CD8-positive, alpha-beta memory T cell (primary cell): ENCODE measurements around the gene MAMDC2. TPM values are rescaled to one million over a fixed set of nuclear protein-coding genes. Genes with fewer than 3 reads are reported as not detected.
"Not testable (repeated sequence)": the region's sequence is repeated elsewhere in the genome, so short reads cannot be mapped to it uniquely, and the experiment has no call there.

Experiments
- CTCF ChIA-PET: fragments of 350-600 bp; sonication (Branson Sonifier 250); formaldehyde crosslinking; loops from one replicate; lab custom pipeline; 2021; ENCODE audit warnings: antibody characterized with exemption; lab: Charles Lee
- POLR2A ChIA-PET: fragments of 350-600 bp; sonication (Branson Sonifier 250); formaldehyde crosslinking; loops from one replicate; lab custom pipeline; 2021; ENCODE audit warnings: antibody characterized with exemption; lab: Charles Lee
- DNase-seq, 5 donors: peaks; one replicate each; pipeline versions ENCODE4 v3.0.0 to v3.0.0-alpha.2; 2020 to 2022; ENCODE audit warnings: mixed read lengths in 1 of 5
- H3K27ac ChIP-seq: one replicate; pipeline ENCODE4 v1.7.0; 2013; ENCODE audit warnings: low read depth, mild to moderate bottlenecking, low read length, moderate library complexity
- H3K27me3 ChIP-seq: 2 replicates; pipeline ENCODE4 v1.7.0; 2013; ENCODE audit warnings: low read length, mild to moderate bottlenecking; ENCODE audit not compliant: insufficient read depth, poor library complexity, severe bottlenecking
- H3K36me3 ChIP-seq: 2 replicates; pipeline ENCODE4 v1.7.0; 2013; ENCODE audit warnings: mild to moderate bottlenecking, low read length, moderate library complexity; ENCODE audit not compliant: insufficient read depth
- H3K4me1 ChIP-seq: 2 replicates; pipeline ENCODE4 v1.7.0; 2013; ENCODE audit warnings: mild to moderate bottlenecking, low read length, moderate library complexity; ENCODE audit not compliant: insufficient read depth
- H3K4me3 ChIP-seq: 2 replicates; pipeline ENCODE4 v1.7.0; 2013; ENCODE audit warnings: mild to moderate bottlenecking, low read length
- H3K9me3 ChIP-seq: 2 replicates; pipeline ENCODE4 v1.7.0; 2013; ENCODE audit warnings: mild to moderate bottlenecking, low read length
- H3K27ac Mint-ChIP-seq, 8 donors: one replicate each; pipeline ENCODE4 v1.8.0; 2020 to 2021; ENCODE audit warnings: mixed read lengths in 8 of 8, mild to moderate bottlenecking in 6 of 8, inconsistent platforms in 3 of 8, moderate library complexity in 3 of 8
- H3K27me3 Mint-ChIP-seq, 2 donors: one replicate each; pipeline ENCODE4 v1.8.0; 2020 to 2021; ENCODE audit warnings: mixed read lengths in 2 of 2, mild to moderate bottlenecking in 1 of 2, moderate library complexity in 1 of 2
- H3K36me3 Mint-ChIP-seq, 3 donors: one replicate each; pipeline ENCODE4 v1.8.0; 2020 to 2021; ENCODE audit warnings: mixed read lengths in 3 of 3, inconsistent platforms in 1 of 3, mild to moderate bottlenecking in 1 of 3
- H3K4me1 Mint-ChIP-seq, 3 donors: one replicate each; pipeline ENCODE4 v1.8.0; 2020 to 2021; ENCODE audit warnings: mixed read lengths in 3 of 3, inconsistent platforms in 1 of 3, mild to moderate bottlenecking in 1 of 3
- H3K4me3 Mint-ChIP-seq, 7 donors: one replicate each; pipeline ENCODE4 v1.8.0; 2020 to 2021; ENCODE audit warnings: mixed read lengths in 7 of 7, mild to moderate bottlenecking in 6 of 7, moderate library complexity in 4 of 7, inconsistent platforms in 2 of 7
- H3K9me3 Mint-ChIP-seq, 5 donors: one replicate each; pipeline ENCODE4 v1.8.0; 2020 to 2022; ENCODE audit warnings: mixed read lengths in 5 of 5, mild to moderate bottlenecking in 3 of 5, moderate library complexity in 2 of 5, inconsistent platforms in 1 of 5
- polyA plus RNA-seq: library from polyadenylated mRNA; unstranded; fragments of 300-500 nt; fragmentation: Illumina TruSeq; gene quantifications from one replicate; pipeline ENCODE4 v1.2.3, GENCODE V29; 2021
- total RNA-seq, 2 experiments: library from RNA; stranded (reverse); gene quantifications; one replicate each; pipeline ENCODE4 v1.2.3, GENCODE V29; 2021

Gene MAMDC2
- total and polyA plus RNA-seq, 3 experiments from 2014 or later = 0.10 TPM; not detected in 2

GRCh38 chr9:70170151-70170790 is 126.6 kb downstream of the MAMDC2 start:
- Histone ChIP-seq H3K27me3 (no peaks in the 10 kb centered on the region), H3K9me3 (no peaks in the 10 kb centered on the region), H3K36me3 (no peaks in the 10 kb centered on the region), H3K27ac (no peak overlapping the region), H3K4me1 (no peaks in the 10 kb centered on the region), H3K4me3 (no peak overlapping the region)
- Mint-ChIP-seq H3K27me3 (peaks cover 0 to 10% of the 10 kb centered on the region in 2 donors), H3K27ac (no peak overlapping the region), H3K4me3 (no peak overlapping the region), H3K4me1 (no peaks in the 10 kb centered on the region), H3K9me3 (no peaks in the 10 kb centered on the region), H3K36me3 (no peaks in the 10 kb centered on the region)
- DNase-seq = no peak
- ChIA-PET POLR2A (no interaction called here), CTCF (no interaction called here)

GRCh38 chr9:70172532-70172931 is 128.9 kb downstream of the MAMDC2 start:
- POLR2A ChIA-PET = no interaction called here
- H3K9me3 Mint-ChIP-seq = no peaks in the 10 kb centered on the region
- no peak for DNase-seq
- H3K27me3 Mint-ChIP-seq = peaks cover 0 to 9% of the 10 kb centered on the region in 2 donors
- no peaks in the 10 kb centered on the region for H3K4me1 Mint-ChIP-seq
- H3K36me3 ChIP-seq = no peaks in the 10 kb centered on the region
- no peaks in the 10 kb centered on the region for H3K36me3 Mint-ChIP-seq
- H3K4me3 Mint-ChIP-seq = no peak overlapping the region
- no peak overlapping the region for H3K4me3 ChIP-seq
- H3K9me3 ChIP-seq = no peaks in the 10 kb centered on the region
- H3K4me1 ChIP-seq = no peaks in the 10 kb centered on the region
- H3K27me3 ChIP-seq = no peaks in the 10 kb centered on the region
- no peak overlapping the region for H3K27ac ChIP-seq
- no peak overlapping the region for H3K27ac Mint-ChIP-seq
- CTCF ChIA-PET = no interaction called here

GRCh38 chr9:70177121-70177520 is 133.5 kb downstream of the MAMDC2 start:
- no peak overlapping the region for H3K27ac ChIP-seq
- ChIA-PET POLR2A (no interaction called here), CTCF (no interaction called here)
- no peak overlapping the region for H3K4me3 Mint-ChIP-seq
- peaks cover 10 to 19% (median 14%) of the 10 kb centered on the region in 5 donors for H3K9me3 Mint-ChIP-seq
- no peak overlapping the region for H3K27ac Mint-ChIP-seq
- DNase-seq = no peak
- H3K4me3 ChIP-seq = no peak overlapping the region
- no peaks in the 10 kb centered on the region for H3K27me3 ChIP-seq
- H3K36me3 ChIP-seq = no peaks in the 10 kb centered on the region
- no peaks in the 10 kb centered on the region for H3K9me3 ChIP-seq
- H3K4me1 ChIP-seq = no peaks in the 10 kb centered on the region
- H3K27me3 Mint-ChIP-seq = peaks cover 0 to 9% of the 10 kb centered on the region in 2 donors
- H3K36me3 Mint-ChIP-seq = peaks cover 0 to 8% (median 1%) of the 10 kb centered on the region in 3 donors
- H3K4me1 Mint-ChIP-seq = no peaks in the 10 kb centered on the region

GRCh38 chr9:70192707-70193106 is 149.1 kb downstream of the MAMDC2 start:
- H3K4me3 Mint-ChIP-seq = no peak overlapping the region
- H3K4me1 Mint-ChIP-seq = no peaks in the 10 kb centered on the region
- H3K27ac Mint-ChIP-seq = no peak overlapping the region
- ChIA-PET CTCF (no interaction called here), POLR2A (no interaction called here)
- Histone ChIP-seq H3K36me3 (no peaks in the 10 kb centered on the region), H3K27me3 (no peaks in the 10 kb centered on the region), H3K4me3 (no peak overlapping the region), H3K4me1 (no peaks in the 10 kb centered on the region), H3K27ac (no peak overlapping the region), H3K9me3 (peaks cover 3% of the 10 kb centered on the region)
- peaks cover 0 to 9% (median 3%) of the 10 kb centered on the region in 3 donors for H3K36me3 Mint-ChIP-seq
- DNase-seq = no peak
- H3K27me3 Mint-ChIP-seq = peaks cover 2 to 26% of the 10 kb centered on the region in 2 donors
- H3K9me3 Mint-ChIP-seq = peaks cover 17 to 34% (median 25%) of the 10 kb centered on the region in 5 donors

GRCh38 chr9:70195456-70195855 is 151.8 kb downstream of the MAMDC2 start:
- Histone ChIP-seq H3K27ac (no peak overlapping the region), H3K9me3 (peaks cover 3% of the 10 kb centered on the region), H3K4me1 (no peaks in the 10 kb centered on the region), H3K4me3 (no peak overlapping the region), H3K36me3 (no peaks in the 10 kb centered on the region), H3K27me3 (no peaks in the 10 kb centered on the region)
- Mint-ChIP-seq H3K9me3 (peaks cover 6 to 26% (median 20%) of the 10 kb centered on the region in 5 donors), H3K4me3 (no peak overlapping the region), H3K4me1 (no peaks in the 10 kb centered on the region), H3K27ac (no peak overlapping the region), H3K27me3 (peaks cover 2 to 15% of the 10 kb centered on the region in 2 donors), H3K36me3 (peaks cover 0 to 6% (median 0%) of the 10 kb centered on the region in 3 donors)
- no peak for DNase-seq
- ChIA-PET POLR2A (no interaction called here), CTCF (no interaction called here)

GRCh38 chr9:70197216-70198044 is 153.8 kb downstream of the MAMDC2 start:
- H3K27ac Mint-ChIP-seq = no peak overlapping the region
- ChIA-PET CTCF (no interaction called here), POLR2A (no interaction called here)
- H3K27me3 ChIP-seq = no peaks in the 10 kb centered on the region
- DNase-seq = no peak
- H3K36me3 Mint-ChIP-seq = peaks cover 0 to 6% (median 0%) of the 10 kb centered on the region in 3 donors
- H3K4me3 ChIP-seq = no peak overlapping the region
- H3K27me3 Mint-ChIP-seq = peaks cover 1 to 11% of the 10 kb centered on the region in 2 donors
- H3K4me1 Mint-ChIP-seq = no peaks in the 10 kb centered on the region
- no peaks in the 10 kb centered on the region for H3K4me1 ChIP-seq
- no peak overlapping the region for H3K27ac ChIP-seq
- H3K9me3 ChIP-seq = peaks cover 3% of the 10 kb centered on the region
- H3K9me3 Mint-ChIP-seq = peaks cover 0 to 22% (median 14%) of the 10 kb centered on the region in 5 donors
- no peak overlapping the region for H3K4me3 Mint-ChIP-seq
- no peaks in the 10 kb centered on the region for H3K36me3 ChIP-seq

- H3K4me1 ChIP-seq, H3K36me3 ChIP-seq, CTCF ChIA-PET, H3K27ac ChIP-seq, H3K27me3 Mint-ChIP-seq, H3K4me3 Mint-ChIP-seq, POLR2A ChIA-PET, H3K27ac Mint-ChIP-seq, DNase-seq, H3K36me3 Mint-ChIP-seq, H3K27me3 ChIP-seq, H3K9me3 ChIP-seq, H3K4me3 ChIP-seq, H3K4me1 Mint-ChIP-seq: not testable (repeated sequence)
- H3K9me3 Mint-ChIP-seq = peaks cover 20 to 33% (median 28%) of the 10 kb centered on the region in 5 donors
These were observed 161.1 kb downstream of the MAMDC2 start for GRCh38 chr9:70204743-70205142.

GRCh38 chr9:70205366-70206020 is 161.8 kb downstream of the MAMDC2 start:
- H3K4me3 ChIP-seq = no peak overlapping the region
- H3K4me1 ChIP-seq = no peaks in the 10 kb centered on the region
- POLR2A ChIA-PET = no interaction called here
- Mint-ChIP-seq H3K27ac (no peak overlapping the region), H3K9me3 (peaks cover 20 to 40% (median 35%) of the 10 kb centered on the region in 5 donors), H3K4me3 (no peak overlapping the region), H3K27me3 (peaks cover 0 to 2% of the 10 kb centered on the region in 2 donors), H3K36me3 (peaks cover 0 to 5% (median 0%) of the 10 kb centered on the region in 3 donors), H3K4me1 (no peaks in the 10 kb centered on the region)
- H3K36me3 ChIP-seq = no peaks in the 10 kb centered on the region
- DNase-seq = no peak
- CTCF ChIA-PET = no interaction called here
- no peak overlapping the region for H3K27ac ChIP-seq
- no peaks in the 10 kb centered on the region for H3K9me3 ChIP-seq
- no peaks in the 10 kb centered on the region for H3K27me3 ChIP-seq
